Hematopoietic multipotent progenitor cell treated with erythropoietin and hydrocortisone succinate and interleukin-3 and kit ligand, for 17 days (in vitro differentiated cells): ENCODE results near the gene CACNA1H.
"Not testable (repeated sequence)": the region's sequence is repeated elsewhere in the genome, so short reads cannot be mapped to it uniquely, and the experiment has no call there.

ENCODE experiments used
- DNase-seq: peaks from one replicate; pipeline ENCODE4 v3.0.0-alpha.2; 2015; ENCODE audit warnings: low spot score

CACNA1H gene

DNA sequence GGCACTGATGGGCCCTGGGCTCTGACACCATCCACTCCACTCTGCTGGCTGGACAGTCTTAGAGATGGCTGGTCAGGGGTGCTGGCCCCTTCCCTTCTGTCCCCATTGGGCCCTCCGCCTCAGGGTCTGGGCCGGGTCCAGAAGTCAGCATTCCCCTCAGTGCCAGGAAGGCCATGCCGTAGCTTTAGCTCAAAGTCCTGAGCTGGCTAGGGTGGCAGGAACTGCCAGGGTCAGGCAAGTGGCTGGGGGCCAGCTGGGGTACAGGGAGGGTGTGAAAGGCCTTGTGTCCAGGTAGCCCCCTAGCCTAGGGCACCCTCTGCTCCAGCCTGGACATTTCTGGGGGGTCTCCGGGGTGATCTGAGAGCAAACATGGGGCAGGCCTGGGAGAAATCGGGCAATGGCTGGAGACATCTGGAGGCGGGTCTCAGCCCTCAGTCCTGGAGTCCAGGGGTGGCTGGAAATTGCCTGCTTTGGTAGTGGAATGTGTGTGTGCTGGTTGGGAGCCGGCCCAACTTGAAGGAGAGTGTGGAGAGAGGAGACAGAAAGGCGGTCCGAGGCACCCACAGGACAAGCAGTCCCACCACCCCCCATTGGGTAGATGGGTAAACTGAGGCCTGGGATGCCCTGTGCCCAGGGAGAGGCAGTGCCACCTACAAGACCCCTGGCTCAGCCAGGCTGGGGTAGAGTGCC is 39.6 kb downstream of the CACNA1H start:
- DNase-seq = no peak

- DNase-seq = no peak
Observed at GRCh38 chr16:1193143-1193824, 40.4 kb downstream of the CACNA1H start.

DNA sequence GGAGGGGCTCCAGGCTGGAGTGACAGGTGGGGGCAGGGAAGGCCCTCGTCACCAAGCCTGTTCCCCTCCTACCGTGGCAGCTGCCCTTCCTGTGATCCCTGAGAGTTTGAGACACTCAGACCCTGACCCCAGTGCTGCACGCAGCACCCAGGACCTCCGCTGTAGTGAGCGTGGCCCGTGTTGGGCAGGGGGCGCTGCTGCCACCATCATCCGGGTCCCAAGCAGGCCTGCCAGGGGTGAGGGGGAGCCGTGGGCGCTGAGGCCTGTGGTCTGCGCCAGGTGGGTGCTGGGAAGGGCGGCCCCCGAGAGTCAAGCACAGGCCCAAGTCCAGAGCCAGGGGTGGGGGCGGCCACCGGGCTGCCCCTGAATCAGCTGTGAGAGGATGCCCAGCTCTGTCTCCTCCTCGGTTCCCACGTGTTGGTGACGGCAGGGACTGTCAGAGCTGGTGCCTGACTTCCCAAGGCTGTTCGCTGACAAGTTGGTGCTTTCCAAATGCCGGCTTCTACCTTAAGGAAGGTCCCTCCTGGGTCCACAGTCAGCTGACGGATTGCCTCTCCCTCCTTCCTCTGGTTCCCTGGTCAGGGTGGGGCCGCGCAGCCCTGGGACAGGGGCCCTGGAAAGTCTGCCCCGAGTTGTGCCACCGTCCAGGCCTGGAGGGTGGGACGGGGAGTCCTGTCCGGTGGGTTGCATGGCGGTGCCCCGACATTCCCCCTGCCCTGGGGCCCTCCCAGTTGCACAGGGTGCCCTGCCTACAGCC is 41.1 kb downstream of the CACNA1H start:
- DNase-seq = no peak

DNA sequence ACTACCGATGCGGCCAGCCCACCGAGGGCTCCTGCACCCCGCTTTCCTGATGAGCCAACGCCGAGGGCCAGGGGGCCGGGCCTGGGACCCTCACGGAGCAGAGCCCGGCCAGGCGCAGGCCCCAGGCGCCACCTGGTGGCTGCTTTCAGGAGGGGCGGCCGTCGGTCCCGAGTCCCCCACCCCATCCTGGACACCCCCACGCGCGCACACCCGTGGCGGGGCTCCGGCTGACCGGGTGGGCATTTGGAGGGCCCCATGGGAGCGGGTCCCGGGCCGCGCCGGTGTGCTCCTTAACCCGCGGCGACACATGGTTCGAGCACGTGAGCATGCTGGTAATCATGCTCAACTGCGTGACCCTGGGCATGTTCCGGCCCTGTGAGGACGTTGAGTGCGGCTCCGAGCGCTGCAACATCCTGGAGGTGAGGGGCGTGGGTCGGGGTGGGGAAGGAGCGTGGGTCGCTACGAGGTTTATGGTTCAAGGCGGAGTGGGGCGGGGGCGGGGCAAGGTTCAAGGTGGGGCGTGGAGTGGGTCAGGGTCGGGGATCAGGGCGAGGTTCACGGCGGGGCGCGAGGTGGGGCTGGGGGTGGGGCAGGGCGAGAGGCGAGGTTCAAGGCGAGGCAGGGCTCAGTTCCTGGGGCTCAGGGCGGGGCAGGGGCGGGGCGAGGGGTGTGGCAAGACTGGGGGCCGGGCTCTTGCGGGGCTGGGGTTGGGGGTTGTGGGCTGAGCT is 41.9 kb downstream of the CACNA1H start:
- DNase-seq = no peak

GRCh38 chr16:1195393-1195666 is 42.4 kb downstream of the CACNA1H start:
- no peak for DNase-seq

GRCh38 chr16:1196494-1196893 is 43.6 kb downstream of the CACNA1H start:
- no peak for DNase-seq

DNA sequence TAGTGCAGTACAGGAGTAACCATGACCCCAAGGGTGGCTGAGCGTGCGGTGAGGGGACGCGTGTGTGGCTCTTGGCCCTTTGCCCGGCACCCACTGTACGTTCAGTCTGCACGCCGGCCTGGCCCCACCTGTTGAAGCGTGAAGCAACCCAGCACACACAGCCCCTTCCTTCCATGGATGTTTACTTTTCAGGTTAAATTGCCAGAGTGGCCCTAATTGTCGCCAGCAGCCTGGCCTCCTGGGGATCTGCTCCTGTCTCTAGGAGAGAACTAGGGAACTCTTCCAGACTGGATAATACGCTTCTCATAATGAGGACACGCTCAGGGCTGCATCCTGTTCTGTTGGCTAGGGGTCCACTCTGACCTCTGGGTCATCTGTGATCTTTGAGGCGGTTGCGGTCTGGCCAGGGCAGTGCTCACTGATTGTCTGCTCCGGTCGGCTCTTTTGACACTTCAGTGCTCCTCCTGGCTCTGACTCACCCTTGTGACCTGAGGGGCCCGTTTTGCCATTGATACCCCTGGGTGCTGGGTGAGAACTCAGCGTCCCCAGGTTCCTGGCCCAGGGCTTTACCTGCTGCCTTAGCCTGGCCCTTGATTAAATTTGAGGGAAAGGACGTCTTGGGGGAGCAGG is 44.4 kb downstream of the CACNA1H start:
- no peak for DNase-seq

GRCh38 chr16:1198194-1198593 is 45.3 kb downstream of the CACNA1H start:
- no peak for DNase-seq

DNA sequence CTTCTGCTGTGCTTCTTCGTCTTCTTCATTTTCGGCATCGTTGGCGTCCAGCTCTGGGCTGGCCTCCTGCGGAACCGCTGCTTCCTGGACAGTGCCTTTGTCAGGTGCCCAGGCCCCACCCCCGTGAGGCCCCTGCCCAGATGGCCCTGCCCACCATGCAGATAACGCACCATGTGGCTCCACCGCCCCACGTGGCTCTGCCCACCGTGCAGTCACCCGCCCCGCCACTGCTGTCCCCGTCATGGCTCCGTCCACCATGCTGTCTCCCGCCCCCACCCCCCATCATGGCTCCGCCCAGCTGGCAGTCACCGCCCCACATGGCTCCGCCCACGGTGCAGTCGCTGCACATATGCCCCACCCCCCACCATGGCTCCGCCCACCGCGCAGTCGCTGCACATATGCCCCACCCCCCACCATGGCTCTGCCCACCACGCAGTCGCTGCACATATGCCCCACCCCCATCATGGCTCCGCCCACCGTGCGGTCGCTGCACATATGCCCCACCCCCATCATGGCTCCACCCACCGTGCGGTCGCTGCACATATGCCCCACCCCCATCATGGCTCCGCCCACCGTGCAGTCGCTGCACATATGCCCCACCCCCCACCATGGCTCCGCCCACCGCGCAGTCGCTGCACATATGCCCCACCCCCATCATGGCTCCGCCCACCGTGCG is 45.9 kb downstream of the CACNA1H start:
- DNase-seq = not testable (repeated sequence)

DNA sequence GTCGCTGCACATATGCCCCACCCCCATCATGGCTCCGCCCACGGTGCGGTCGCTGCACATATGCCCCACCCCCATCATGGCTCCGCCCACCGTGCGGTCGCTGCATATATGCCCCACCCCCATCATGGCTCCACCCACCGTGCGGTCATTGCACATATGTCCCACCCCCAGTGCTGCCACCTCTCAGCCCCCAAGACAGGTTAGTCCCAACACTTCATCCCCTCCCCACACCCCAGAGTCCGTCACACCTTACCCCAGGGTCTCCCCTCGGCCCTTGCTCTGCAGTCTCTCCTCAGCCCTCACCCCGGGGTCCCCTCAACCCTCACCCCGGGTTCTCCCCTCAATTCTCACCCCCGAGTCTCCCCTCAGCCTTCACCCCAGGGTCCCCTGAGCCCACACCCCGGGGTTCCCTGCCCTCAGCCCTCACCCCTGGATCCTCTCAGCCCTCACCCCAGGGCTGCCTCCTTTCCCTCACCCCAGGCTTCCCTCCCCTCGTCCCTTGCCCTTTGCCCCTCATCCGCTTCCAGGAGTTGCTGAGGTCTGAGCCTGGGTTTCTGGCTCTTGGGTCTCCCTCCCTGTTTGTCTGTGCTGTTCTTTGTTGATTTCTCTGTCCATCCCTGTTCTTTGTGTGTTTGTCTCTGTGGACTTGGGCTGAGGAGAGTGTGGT is 46.6 kb downstream of the CACNA1H start:
- DNase-seq = no peak

DNA sequence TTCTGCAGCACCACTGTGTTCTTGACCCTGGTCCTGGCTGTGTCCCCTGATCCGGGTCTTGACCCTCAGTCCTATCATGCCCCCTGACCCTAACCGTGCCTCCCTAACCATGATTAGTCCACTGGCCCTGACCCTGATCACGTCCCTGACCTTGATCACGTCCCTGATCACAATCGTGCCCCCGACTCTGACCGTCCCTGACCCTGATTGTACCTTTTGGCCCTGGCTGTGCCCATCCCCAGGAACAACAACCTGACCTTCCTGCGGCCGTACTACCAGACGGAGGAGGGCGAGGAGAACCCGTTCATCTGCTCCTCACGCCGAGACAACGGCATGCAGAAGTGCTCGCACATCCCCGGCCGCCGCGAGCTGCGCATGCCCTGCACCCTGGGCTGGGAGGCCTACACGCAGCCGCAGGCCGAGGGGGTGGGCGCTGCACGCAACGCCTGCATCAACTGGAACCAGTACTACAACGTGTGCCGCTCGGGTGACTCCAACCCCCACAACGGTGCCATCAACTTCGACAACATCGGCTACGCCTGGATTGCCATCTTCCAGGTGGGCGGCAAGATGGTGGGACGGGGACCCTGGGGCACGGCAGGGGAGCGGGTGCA is 47.2 kb downstream of the CACNA1H start:
- DNase-seq = no peak

DNA sequence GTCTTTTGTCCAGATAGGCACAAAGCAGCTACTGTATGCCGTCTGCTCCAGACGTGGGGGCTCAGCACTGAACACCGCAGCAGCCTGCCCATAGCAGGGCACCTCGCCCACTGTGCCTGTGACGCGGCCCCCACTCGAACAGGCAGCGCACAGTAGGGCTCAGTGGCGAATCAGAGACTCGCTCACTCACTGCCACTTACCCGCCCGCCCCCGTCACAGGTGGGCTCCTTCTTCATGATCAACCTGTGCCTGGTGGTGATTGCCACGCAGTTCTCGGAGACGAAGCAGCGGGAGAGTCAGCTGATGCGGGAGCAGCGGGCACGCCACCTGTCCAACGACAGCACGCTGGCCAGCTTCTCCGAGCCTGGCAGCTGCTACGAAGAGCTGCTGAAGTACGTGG is 48.5 kb downstream of the CACNA1H start:
- DNase-seq = no peak

DNA sequence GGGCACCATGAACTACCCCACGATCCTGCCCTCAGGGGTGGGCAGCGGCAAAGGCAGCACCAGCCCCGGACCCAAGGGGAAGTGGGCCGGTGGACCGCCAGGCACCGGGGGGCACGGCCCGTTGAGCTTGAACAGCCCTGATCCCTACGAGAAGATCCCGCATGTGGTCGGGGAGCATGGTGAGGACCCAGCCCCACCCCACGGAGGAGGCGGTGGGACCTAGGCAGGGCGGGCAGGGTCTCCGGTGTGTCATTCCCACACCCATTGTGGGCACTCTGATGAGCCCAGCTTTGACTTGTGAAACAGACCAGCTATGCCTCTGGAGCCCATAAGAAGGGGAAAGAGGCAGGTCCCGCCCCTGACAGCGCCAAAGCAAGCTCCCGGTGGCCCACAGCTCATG is 49.4 kb downstream of the CACNA1H start:
- DNase-seq = no peak

DNA sequence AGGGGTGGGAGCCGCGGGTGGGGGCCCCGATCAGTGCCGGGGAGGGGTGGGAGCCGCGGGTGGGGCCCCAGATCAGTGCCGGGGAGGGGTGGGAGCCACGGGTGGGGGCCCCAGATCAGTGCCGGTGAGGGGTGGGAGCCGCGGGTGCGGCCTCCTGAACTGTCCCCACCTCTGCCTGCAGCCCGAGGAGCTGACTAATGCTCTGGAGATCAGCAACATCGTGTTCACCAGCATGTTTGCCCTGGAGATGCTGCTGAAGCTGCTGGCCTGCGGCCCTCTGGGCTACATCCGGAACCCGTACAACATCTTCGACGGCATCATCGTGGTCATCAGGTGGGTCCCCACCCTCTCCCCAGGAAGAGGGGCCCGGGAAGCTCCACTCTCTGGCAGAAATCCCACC is 52.0 kb downstream of the CACNA1H start:
- no peak for DNase-seq

DNA sequence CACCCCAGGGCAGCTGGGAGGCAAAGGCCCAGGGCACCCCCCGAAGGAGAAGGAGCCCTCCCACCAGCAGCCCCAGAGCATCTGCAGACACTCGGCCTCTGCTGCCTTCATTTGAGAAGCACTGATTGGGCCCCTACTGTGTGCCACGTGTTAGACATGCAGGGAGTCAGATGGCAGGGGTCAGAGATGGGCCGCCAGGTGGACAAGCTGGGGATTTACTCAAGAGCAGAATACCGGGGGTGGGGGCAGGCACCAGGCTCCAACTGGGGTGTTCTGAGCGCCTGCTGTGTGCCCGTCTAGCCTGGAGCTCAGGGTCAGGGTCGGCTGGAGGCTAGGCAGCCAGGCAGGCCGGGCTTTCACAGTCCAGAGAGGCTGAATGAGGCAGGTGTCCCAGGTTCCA is 53.4 kb downstream of the CACNA1H start:
- DNase-seq = no peak

- no peak for DNase-seq
Observed at GRCh38 chr16:1206786-1207185, 53.9 kb downstream of the CACNA1H start.

GRCh38 chr16:1208239-1208830 is 55.4 kb downstream of the CACNA1H start:
- DNase-seq = no peak

DNA sequence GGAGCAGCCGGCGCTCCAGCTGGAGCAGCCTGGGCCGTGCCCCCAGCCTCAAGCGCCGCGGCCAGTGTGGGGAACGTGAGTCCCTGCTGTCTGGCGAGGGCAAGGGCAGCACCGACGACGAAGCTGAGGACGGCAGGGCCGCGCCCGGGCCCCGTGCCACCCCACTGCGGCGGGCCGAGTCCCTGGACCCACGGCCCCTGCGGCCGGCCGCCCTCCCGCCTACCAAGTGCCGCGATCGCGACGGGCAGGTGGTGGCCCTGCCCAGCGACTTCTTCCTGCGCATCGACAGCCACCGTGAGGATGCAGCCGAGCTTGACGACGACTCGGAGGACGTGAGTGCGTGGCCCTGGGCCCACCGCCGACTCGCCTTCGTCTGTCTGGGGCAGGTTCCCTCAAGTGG is 56.2 kb downstream of the CACNA1H start:
- DNase-seq = no peak

- no peak for DNase-seq
Observed at GRCh38 chr16:1210461-1210860, 57.6 kb downstream of the CACNA1H start.
